GM19193 (cell line): Measurements from ENCODE around the gene UBE2D3.

ENCODE experiments used
- POLR2A ChIP-seq: IDR thresholded peaks from 4 replicates; pipeline ENCODE4 v1.6.1; 2011; ENCODE audit not compliant: insufficient read depth, insufficient read length; ENCODE audit errors: extremely low read depth

The UBE2D3 gene

DNA sequence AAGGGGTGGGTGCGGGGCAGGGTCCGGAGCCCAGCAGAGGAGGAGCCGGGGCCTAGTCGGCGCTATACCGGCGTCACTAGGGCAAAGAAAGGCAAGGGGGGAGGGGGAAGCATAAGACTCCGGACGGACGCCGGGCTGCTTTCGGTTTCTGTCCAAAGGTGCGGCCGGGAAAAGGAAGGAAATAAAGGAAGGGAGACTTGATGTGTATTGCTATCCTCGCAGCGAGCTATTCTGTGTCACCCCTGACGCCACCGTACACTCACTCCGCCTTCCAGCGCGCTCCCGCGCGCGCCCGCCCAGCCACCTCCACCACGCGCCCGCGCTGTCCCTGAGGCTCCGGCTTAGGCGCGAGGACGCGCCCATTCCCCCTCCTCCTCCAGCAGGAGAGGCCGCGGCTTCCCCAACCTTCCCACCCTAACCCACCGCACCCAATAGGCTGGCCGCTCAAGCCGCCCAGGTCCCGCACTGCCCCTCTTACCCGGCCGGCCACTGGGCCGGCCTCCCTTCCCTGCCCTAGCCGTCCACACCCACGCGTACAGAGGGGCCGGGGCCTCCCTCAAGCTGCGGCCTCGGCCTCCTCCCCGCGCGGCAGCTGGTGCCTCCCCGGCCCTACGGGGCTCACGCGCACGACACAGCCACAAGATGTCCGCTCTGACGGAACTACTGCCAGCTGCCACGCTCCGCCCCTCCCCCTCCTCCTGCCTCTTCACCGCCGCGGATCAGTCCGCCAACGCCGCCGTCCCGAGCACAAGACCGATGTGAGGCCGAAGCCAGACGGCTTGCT, at the start of gene UBE2D3:
Gene UBE2D3, minus strand, starts transcription at position 662 of the 784 bp plus-strand sequence. CDS start 1,043 bp downstream, outside the sequence.
- TF ChIP-seq POLR2A, result peak; percentile 90

DNA sequence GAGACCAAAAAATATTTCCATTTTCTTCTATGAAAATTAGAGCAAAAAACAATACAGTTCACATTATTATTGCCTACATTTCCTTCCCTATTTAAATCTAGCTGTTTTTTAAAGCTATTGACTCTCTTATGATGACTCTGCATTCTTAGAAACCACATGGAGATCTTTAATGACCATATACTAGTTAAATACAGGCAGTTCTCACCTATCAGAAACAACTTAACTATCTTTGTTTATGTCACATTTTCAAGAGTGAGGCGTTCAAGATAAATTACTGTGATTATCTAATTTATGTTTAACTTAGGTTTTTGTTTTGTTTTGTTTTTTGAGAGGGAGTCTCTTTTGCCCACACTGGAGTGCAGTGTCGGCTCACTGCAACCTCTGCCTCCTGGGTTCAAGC, 44.4 kb upstream of the UBE2D3 start:
- TF ChIP-seq POLR2A, result no peak

DNA sequence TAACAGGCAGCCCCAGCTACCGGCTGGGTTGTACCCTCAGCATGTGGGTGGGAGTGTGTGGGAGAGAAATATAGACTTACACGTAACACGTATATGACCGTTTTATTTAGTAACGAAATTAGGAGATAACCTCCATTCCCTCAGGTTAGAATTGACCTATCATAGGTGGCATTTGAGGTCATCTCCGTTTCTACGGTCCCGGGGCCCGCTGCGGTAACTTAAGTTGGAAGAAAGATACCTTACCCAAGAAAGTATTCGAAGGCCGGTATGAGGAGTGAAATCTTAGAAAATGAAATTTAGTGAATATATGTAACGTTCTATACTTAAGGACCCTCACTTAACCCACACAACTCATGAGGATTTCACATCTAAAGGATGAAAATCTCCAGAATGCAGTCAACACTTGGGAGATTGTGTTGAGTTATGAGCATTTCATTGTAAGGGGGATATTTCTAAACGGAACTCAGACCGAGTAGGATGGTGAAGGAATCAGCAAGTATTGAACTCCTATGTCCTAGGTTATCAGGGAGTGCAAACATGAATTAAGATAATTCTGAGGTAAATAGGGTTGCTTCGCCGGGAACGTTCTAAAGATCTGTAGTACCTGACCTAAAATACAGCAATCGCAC, 42.3 kb upstream of the UBE2D3 start:
- TF ChIP-seq POLR2A, result no peak

DNA sequence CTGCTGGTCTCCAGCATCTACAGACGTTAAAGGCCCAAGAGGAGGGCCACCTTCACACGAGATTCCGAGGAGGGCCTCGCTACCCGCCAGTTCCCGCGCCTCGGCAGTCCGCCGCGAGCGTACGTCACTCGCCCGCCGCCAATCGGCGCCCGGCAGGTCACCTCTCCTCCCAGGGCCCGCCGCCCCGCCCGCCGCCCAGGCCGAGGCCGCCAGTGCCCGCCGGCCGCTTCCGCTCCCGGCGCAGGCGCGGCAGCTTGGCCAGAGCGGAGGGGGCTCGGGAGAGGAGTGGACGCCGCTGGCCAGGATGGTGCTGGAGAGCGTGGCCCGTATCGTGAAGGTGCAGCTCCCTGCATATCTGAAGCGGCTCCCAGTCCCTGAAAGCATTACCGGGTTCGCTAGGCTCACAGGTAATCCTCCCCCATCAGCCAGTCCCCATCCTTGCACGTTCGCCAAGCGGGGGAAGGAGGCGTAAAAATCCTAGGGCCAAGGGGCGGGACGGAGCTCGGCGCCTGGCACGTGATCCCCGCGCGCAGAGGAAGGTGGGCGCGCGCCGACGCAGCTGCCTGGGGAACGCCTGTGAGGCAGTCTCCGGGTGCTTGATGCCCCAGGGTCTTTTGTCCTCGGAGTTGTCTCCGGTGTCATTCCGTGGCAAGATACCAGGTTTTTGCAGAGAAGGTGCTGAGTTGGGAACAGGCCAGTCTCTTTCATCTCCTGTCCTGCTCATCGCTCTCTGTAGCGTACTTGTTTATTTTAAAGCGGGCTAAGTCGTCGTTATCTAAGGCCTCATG, 41.6 kb upstream of the UBE2D3 start, which contains the start of gene CISD2:
Gene CISD2, plus strand, starts transcription at position 212 of the 788 bp plus-strand sequence. Its CDS starts 93 bp downstream, at position 305.
- peak; percentile 95 for TF ChIP-seq POLR2A

DNA sequence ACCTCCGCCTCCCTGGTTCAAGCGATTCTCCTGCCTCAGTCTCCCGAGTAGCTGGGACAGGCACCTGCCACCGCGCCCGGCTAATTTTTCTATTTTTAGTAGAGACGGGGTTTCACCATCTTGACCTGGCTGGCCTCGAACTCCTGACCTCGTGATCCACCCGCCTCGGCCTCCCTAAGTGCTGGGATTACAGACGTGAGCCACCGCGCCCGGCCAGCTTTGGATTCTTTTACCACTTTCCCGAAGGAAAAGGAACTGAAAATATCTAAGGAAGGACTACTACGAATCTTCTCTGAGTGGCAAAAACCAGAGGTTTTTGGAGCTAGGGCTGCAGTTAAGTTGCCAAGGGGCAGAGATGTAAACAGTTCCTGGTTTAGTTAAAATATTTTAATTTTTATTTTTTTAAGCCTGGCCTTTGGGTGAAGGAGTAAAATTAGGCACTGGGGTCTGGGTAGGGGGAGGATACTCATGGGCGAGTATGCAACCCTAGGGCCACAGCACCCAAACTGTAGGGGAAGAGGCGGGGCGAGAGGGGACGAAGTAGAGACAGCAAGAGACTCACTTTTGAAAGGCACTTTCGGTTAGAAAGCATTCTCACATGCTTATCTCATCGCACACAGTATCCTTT, 40.9 kb upstream of the UBE2D3 start:
- TF ChIP-seq POLR2A, result no peak

DNA sequence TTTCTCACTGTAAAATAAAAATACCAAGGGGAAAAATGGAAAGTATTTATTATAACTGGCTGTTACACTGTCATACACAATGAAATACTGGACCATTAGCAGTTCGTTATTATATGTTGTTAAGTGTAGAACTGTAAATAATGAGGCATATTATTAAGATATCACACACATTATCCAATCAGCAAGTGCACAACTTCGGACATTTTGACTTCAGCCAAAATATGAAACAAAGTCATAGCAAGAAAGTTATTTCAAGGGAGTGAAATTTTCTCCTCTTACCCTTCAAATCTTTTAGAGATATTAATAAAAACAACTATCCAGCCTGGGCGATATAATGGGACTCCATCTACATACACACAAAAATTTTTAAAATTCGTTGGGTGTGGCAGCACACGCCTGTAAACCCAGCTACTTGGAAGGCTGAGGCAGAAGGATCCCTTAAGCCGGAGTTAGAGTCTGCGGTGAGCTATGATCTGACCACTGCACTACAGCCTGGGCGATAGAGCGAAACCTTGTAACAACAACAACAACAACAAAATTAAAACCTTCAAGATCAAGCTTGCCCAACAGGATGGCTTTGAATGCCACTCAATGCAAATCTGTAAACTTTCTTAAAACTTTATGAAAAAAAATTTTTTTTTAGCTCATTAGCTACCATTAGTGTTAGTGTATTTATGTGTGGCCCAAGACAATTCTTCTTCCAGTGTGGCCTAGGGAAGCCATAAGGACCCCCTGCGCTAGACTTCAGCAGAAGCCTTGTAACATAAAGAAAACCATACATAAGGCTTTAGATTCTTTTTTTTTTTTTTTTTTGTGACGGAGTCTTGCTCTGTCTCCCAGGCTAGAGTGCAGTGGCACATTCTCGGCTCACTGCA, 40.2 kb upstream of the UBE2D3 start:
- no peak for TF ChIP-seq POLR2A

DNA sequence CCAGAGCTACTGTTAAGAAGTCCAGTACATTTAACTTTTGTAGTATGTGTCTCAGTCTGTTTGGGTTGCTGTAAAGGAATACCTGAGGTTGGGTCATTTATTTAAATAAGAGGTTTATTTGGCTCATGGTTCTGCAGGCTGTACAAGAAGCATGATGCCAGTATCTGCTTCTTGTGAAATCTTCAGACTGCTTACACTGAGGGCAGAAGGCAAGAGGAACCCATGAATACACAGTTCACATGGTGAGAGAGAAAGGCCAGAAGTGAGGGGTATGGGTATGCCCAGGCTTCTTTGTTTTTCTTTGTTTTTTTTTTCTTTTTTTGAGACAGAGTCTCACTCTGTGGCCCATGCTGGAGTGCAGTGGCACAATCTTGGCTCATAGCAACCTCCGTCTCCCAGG, 35.4 kb upstream of the UBE2D3 start:
- no peak for TF ChIP-seq POLR2A

DNA sequence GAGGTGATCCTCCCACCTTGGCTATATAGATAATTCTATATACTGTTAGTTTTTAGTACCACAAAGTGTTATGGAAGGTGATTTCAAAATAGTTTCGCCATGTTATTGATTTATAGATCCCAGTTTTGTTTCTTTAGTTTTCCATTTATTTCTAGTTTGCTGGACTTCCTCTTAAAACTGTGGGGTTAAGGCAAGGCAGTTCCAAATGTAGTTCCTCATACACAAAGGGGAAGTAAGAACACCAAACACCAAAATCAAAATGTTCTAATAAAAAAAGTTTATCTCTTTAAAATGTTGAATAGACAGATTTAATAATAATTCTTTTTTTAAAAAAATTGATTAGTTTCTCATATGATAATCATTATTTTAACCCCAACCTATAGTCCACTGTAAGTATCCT, 34.7 kb upstream of the UBE2D3 start:
- TF ChIP-seq POLR2A, result no peak

DNA sequence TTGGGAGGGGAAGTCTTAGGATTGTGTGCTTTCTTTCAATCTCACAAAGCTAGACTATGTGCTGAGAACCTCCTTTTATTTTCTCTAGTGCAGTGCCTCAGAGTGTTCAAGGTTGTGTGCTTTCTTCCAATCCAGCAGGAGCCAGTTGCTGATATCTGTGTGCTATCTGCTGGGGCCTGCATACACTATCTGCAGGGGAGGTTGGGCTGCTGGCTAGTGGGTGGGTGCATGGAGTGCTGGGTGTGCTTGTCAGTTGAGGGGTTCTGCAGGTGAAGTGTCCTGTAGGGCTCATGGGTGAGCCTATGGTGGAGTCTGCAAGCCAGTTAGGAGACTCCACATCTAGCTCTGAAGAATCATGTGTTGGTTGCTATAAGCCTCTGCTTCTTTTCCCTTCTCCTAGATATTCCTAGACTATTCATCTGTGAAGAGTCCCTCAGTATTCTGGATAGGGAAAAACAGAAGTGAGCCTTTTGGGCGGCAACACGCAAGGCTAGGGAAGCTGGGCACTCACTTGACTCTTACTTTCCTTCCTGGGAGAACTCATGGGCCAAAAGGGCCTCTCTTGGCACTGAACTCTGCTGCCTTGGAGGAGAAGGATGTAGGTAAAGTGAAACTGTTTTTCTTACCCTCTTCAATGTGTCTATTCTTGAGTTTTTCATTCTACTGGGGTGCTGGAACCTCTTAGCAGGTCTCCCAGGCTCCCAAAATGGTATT, 33.4 kb upstream of the UBE2D3 start:
- TF ChIP-seq POLR2A, result no peak

DNA sequence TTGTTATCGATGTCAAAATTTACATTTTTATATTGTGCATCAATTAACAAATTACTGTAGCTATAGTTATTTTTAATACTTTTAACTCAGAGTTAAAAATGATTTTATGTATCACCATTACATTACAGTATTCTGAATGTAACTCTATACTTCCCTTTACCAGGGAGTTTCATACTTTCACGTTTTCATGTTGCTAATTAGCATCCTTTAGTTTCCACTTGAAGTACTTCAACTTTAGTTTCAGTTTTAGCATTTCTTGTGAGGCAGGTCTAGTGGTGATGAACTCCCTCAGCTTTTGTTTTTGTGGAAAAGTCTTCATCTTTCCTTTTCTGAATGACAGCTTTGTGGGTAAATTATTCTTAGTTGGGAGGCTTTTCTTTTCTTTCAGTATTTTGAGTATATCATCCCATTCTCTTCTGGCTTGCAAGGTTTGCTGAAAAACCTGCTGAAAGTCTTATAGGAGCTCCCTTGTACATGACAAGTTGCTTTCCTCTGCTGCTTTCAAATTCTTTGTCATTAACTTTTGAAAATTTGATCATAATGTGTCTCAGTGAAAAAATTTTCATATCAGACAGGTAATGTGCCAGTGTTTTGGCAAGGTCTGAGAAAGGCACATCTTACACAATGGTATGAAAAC, 31.6 kb upstream of the UBE2D3 start:
- TF ChIP-seq POLR2A, result no peak

DNA sequence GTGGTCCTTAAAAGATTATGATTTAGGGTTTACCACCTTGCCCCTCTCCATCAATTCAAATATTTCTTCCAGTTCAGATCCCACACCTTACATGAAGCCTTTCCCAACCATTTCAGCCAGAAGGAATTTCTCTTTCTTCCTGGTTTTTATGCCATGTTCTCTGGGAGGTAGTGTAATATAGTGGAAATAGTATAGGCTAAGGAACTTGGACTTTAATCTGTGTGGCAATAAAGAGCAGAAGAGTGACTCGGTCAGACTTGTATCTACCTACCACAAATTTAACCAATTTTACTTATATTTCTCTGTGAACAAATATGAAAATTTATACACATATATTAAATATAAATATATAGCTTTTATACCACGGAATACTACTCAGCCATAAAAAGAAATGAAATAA, 23.0 kb upstream of the UBE2D3 start:
- TF ChIP-seq POLR2A, result no peak

DNA sequence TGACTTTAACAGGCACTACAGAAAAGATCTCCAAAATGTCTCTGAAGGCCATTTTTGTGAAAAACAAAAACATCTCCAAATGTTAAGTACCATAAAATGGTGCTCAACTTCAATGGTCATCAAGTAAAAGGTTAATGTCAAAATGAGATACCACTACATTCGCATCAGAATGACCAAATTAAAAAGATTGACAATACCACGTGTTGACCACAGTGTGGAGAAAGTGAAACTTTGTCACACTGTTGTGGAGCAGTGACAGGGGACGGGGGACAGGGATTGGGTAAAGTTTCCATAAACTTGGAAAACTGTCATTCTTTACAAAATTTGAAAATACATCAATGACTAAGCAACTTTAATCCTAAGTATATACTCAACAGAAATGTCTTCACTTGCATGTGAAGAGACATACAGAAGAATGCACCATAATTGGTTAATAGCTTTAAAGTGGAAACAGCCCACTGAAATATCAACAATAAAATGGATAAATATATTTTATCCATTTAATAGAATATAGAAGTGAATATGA, 22.3 kb upstream of the UBE2D3 start:
- TF ChIP-seq POLR2A, result no peak

DNA sequence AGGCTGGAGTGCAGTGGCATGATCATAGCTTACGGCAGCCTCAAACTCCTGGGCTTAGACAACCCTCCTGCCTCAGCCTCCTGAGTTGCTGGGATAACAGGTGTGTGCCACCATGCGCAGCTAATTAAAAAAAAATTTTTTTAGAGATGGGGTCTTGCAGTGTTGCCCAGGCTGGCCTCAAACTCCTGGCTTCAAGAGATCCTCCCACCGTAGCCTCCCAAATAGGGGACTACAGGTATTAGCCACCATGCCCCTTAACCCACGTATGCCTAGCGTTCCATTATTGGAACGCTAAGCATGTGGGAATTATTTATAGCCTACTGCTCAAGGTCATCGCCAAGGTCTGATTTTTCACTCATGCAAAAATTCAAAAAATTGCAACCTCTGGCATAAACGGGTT, 20.3 kb upstream of the UBE2D3 start:
- no peak for TF ChIP-seq POLR2A
